Measurements from ENCODE around the gene FXYD2.
A peak's percentile ranks its signal among the peaks of the same experiment; 100 is the strongest.
"Not testable (repeated sequence)": the region's sequence is repeated elsewhere in the genome, so short reads cannot be mapped to it uniquely, and the experiment has no call there.

Gene FXYD2

DNA sequence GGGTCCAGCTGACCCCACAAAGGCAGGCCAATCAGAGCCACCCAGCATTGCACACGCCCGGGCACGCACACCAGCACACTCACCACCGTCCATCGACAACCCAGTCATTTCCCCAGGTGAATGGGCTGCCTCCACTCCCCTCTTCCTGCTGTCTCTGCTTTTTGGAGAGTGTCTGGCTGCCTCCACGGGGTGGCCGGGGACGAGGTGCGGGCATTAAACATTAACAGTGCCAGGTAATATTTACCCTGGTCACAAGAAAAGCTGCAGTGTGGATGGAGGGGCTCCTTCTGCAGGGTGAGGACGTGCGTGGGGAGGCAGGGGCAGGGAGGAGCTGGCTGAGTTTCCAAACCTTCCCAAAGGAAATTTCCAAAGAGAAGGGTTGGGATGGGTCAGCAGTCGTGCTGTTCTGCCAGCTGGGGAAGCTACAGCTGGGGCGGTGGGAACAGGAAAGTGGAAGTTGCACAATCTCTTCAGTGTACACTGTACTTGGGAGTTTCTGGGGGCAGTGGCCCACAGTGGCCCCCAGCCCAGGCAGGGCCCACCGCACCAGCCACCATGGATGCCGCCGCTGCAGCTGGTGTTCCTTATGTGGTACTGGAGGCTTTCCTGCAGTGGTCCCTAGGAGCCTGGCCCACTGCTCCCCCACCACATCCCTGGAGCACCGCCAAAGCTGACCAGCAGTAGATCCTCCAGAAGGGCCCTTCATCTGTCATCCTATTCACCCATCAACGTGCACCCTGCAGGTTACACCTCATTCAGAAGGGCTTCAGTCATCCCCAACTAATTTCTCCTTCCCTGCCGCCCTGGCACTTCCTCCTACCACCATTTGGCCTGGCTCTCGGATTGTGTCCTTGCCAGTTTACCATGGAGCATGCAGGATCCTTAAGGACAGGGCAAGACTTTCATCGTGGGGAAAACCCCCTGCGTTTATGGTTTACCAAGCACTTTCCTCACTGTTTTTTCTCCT lies at the start of gene FXYD2:
Gene FXYD2 (minus strand): TSS at position 174 of the 967 bp plus-strand sequence. CDS start 66 bp downstream, at position 108.
- peak in 1 of 2 experiments; percentile 19 for DNase-seq

DNA sequence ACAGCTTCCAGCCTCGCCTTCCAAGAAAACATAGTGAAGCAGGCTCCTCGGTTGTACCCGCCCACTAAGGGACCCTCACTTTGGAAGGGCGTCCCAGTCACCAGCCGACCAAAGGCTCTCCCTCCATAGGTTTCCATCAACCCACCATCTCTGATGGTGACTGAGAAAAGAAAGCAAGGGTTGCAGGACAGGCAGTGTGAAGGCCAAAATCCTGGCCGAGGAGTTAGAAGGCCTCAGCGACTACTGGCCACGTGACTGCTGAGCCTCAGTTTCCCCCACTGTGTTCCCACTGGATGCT lies 49.2 kb upstream of the FXYD2 start:
- DNase-seq: no peak

DNA sequence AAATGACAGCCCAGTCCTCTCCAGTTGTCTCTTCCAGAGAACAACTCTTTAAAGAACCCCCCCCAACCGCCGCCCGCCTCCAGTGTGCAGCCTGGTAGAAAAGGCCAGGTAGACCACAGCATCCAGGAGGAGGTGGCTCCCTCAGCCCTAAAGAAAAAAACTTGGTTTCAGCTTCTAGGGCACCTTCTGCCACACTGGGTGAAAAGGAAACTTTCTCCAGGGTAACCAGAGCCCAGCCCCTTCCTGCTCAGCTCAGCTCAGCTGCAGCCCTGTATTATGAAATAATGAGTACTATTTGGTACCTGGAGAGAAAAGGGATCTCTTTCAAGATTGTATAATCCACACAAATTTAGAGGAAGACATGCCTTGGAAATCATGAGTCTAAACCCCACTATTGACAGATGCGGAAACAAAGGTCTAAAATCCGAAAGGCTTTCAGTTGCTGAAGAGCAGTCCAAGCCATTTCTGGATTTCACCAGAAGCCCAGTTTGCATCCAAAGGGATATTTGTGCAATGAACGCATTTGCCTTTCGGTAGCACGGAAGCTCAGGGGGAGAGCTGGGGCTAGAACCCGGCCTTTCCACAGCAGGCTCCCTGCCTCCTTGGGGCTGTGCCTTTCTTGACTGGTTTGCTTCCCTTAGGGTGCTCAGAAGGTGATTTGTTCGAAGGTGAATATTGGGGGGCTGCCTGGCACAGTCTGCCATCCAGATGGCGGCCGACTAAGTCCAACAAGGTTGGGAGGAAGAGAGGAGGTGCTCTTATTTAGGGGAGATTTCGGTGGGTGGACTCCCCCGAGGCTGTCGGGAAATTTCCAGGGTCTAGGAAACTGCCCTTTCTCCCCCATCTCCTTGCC lies 48.7 kb upstream of the FXYD2 start:
- DNase-seq: peak in 1 of 2 experiments; percentile 7

DNA sequence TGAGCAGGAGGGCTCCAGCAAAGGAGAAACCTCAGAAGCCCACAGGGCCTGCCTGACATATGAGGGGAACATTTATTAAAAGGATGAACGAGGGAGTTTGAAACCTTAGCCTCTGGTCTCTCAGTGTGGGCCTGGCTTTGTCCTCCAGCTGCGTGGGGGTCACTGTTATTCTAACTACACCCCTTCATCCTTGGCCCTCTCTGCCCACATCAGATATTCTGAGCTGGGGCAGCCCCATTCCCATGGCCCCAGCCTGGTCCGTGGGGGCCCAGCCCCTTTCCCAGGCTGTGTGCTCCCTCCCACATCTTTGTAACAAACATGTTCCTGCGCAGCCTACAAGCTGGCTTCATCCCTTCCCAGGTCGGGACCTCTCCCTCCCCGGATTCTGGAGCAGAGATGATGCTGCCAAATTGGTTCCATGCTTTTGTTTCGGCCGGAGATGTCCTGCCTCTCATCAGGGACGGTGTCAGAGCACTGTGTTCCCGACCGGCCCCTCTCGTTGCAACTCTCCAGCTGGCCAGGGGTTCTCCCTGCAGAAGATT lies 47.9 kb upstream of the FXYD2 start:
- no peak for DNase-seq

GRCh38 chr11:117871784-117872183 lies 47.2 kb upstream of the FXYD2 start:
- no peak for DNase-seq

DNA sequence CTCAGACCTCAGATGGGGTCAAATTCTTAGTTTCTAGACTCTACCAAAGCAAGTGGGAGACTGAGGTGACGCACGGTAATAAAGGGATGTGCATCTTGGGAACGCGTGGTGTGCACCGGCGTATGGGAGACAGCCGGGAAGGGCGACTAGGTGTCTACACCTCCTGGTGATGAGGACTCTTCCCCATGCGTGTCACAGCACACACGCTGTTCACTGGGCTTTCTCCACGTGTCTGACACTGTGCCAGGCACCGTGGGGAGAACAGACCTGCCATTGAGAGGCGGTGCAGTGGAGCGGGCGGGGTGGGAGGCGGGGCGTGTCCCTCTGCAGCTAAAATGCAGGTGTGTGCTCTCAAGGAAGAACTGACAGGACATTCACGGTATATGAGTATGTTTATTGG lies 46.6 kb upstream of the FXYD2 start:
- no peak for DNase-seq

- DNase-seq: no peak
These were observed 45.8 kb upstream of the FXYD2 start for GRCh38 chr11:117870103-117870952.

DNA sequence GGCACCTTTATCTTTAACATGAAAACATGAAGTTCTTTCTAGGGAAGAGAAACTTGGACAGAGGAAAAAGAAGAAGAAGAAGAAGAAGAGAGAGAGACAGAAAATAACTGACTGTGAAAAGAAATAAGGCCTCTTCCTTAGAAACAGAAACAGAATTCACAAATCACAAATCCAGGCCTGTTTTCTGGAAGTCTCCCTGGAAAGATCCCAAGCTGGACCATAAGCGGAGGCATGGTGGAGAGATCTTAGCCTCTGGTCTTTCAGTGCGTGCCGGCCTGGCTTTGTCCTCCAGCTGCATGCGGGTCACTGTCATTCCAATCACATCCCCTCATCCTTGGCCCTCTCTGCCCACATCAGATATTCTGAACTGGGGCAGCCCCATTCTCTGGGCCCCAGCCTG lies 45.1 kb upstream of the FXYD2 start:
- no peak for DNase-seq

- DNase-seq: no peak
These were observed 44.4 kb upstream of the FXYD2 start for GRCh38 chr11:117868815-117869561.

- no peak for DNase-seq
These were observed 43.5 kb upstream of the FXYD2 start for GRCh38 chr11:117868088-117868487.

DNA sequence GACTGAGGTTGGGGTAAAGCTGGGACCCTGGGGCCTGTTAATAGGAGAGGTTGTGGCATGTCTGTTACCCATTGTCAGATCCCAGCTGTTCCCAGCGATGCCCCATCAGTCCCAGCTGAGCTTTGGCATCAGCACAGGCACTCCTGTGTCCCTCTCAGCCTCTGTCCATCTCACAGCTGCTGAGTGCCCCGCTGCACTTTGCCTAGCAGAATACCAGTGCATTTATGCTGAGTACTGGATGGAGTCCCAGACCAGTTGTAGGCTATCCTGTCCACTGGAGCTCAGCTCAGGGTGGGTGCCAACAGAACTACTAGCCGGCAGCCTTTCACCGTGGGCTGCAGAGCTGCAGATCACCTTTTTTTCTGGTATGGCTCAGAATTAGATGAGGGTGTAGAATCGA lies 42.0 kb upstream of the FXYD2 start:
- DNase-seq: no peak

GRCh38 chr11:117865546-117865945 lies 41.0 kb upstream of the FXYD2 start:
- not testable (repeated sequence) for DNase-seq

- no peak for DNase-seq
These were observed 38.8 kb upstream of the FXYD2 start for GRCh38 chr11:117863383-117863782.

DNA sequence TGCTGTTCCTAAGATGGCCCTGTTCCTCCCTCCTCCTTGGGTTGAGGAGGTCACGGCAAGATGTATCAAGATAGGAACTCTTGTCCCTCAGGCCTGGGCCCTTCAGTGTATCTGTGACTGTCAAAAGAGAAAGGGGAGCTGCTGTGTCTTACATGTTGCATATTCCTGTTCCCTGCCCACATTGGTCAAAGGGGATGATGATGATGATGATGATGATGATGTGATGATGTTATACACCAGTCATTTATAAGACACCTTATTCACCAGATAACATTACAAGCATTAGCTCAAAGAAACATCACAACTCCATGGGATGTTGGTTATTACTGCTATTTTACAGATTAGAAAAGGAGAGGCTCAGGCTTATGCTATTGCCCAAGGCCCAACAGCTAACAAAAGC lies 38.2 kb upstream of the FXYD2 start:
- DNase-seq: peak in 1 of 2 experiments; percentile 4

DNA sequence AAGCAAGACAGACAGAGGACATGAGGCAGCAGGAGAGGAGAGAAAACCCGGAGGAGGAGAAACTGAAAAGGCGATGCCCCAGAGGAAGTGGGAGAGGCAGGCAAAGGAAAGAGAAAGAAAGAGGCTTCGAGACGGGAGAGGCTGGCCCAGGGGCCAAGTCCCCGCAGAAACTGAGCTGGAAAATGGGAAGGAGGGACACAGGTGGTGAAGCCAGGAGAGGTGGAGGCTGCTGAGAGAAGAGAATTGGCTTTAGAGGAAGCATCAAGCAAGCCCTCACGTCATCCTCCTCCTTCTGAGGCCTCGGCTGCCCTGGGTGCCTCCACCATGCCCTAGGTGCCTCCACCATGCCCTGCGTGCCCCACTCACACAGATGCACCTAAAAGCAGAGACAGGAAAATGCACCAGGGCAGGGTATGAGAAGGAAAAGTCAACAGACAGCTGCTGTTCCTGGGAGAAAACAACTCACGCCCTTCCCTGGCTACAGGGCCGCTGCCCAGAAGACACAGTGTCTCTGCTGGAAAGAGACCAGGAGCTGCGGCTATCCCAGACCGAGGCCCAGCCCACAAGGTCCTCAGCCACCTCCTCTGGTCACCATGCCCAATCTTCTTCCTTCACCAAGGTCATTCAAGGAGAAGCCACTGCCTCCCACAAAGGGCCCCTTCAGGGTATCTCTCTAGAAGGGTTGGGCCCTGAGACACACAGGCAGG lies 37.6 kb upstream of the FXYD2 start:
- peak in 1 of 2 experiments; percentile 7 for DNase-seq

DNA sequence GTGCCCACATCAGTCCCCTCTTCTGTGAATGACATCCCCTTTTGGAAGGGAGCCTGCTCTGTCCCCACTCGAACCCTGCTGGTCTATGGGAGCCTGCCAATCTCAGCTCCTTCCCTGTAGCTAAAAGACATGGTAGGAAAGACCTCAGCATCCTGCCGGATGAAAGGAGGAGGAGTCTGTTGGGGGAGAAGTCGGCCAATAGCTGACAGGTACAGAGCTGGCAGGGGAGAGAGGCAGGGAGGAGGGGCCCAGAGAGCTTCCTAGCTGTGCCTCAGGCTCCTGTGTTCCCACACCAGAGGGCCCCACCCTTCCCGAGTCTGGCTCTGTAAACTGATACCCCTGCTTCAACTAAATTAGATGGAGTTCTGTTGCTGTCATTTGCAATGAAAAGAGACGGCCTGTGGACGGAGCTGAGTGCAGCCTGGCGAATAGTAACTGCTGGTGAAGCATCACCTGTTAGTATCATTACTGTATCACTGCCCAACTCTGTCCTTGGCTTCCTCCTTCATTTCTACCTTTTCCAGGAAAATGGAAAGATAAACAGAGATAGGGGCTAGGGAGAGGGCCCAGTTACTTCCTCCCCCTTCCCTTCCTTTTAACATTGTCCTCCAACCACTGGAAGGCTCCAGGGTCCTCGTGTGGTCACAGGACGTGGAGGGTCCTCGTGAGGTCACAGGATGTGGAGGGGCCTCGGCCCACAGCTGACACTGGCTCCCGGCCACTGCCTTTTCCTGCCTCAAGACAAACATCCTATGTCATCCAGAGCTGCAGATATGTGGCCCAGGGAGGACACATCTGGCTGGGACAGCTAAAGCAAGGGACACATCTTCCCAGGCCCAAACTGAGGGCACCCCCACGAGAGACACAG lies 36.8 kb upstream of the FXYD2 start:
- peak in 1 of 2 experiments; percentile 3 for DNase-seq

DNA sequence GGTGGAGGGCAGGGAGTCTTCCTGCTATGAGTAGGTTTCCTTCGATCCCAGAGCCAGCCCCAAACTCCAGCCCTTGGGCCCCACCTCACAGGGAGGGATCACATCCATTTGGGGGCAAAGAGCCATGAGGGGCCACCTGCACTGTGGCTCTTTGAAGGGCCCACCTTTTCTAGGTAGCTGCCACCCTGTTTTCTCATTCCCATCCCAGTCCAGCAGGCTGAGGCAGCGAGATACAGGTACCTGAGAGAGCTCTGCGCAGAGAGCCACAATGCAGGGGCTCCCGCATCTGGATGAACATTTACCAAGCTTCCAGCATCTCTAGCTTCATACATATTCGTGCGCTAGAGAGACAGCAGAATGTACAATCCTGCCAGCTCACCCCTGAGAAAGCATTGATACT lies 35.6 kb upstream of the FXYD2 start:
- peak in 1 of 2 experiments; percentile 9 for DNase-seq

GRCh38 chr11:117859488-117860112 lies 35.1 kb upstream of the FXYD2 start:
- peak in 1 of 2 experiments; percentile 7 for DNase-seq

- DNase-seq: peak in 1 of 2 experiments; percentile 7
These were observed 34.5 kb upstream of the FXYD2 start for GRCh38 chr11:117859061-117859460.
